T-helper 17 cell (primary cell): Measurements from ENCODE around the gene CTDP1. TPM values are rescaled to one million over a fixed set of nuclear protein-coding genes. Genes with fewer than 3 reads are reported as not detected.

Experiments
- ATAC-seq: fragments of 150-1000 bp; cut with Tn5 transposase; 2 replicates; pipeline ENCODE4 v1.10.0; 2021; ENCODE audit warnings: mild to moderate bottlenecking, moderate library complexity
- DNase-seq, 3 donors: peaks; one replicate each; pipeline versions ENCODE4 v3.0.0 to v3.0.0-alpha.2; 2020 to 2021
- H3K9me3 ChIP-seq: one replicate; pipeline ENCODE4 v1.7.0; 2013; ENCODE audit warnings: low read length, mild to moderate bottlenecking; ENCODE audit not compliant: control insufficient read depth, poor library complexity, severe bottlenecking
- H3K27ac Mint-ChIP-seq: one replicate; pipeline ENCODE4 v1.8.0; 2022; ENCODE audit warnings: mild to moderate bottlenecking, moderate library complexity, mixed read lengths
- H3K27me3 Mint-ChIP-seq: one replicate; pipeline ENCODE4 v1.8.0; 2022; ENCODE audit warnings: mixed read lengths
- H3K36me3 Mint-ChIP-seq: one replicate; pipeline ENCODE4 v1.8.0; 2022; ENCODE audit warnings: low read depth, mixed read lengths
- H3K4me1 Mint-ChIP-seq: one replicate; pipeline ENCODE4 v1.8.0; 2022; ENCODE audit warnings: mild to moderate bottlenecking, mixed read lengths
- H3K4me3 Mint-ChIP-seq: one replicate; pipeline ENCODE4 v1.8.0; 2022; ENCODE audit warnings: mild to moderate bottlenecking, moderate library complexity, mixed read lengths
- total RNA-seq, 4 donors: library from RNA in 2 of 4; stranded (reverse) in 2 of 4; gene quantifications; one replicate each; pipeline ENCODE4 v1.2.3 and lab custom pipeline; 2022 to 2026

The CTDP1 gene
- total RNA-seq (10 to 100 TPM; 61.0 to 65.1 TPM), total RNA-seq (lab: John Stamatoyannopoulos, UW) (88.0 to 92.6 reads per million in 2 donors)

DNA sequence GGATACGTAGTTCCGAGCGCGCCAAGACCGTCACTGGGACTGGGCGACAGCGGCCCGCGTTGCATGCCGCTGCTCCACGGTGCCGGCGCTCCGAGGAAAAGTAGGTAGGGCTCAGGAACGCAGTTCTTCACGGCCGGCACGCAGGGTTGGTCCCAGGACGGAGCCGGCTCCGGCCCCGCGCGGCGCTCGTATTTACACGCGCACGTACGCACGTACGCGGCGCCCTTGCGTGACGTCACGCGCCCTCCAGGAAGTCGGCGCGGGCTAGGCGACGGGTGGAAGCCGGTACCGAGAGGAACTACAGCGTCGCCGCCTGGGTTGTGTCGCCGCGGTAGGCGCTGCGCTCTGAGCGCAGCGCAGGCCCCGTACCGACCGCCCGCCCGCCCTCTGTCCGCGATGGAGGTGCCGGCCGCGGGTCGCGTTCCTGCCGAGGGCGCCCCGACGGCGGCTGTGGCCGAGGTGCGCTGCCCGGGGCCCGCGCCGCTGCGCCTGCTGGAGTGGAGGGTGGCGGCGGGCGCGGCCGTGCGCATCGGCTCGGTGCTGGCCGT is at the start of gene CTDP1:
Gene CTDP1, plus strand, starts transcription at position 252 of the 548 bp plus-strand sequence. Its CDS starts 145 bp downstream, at position 397.
- Mint-ChIP-seq H3K36me3 (no peaks in the 10 kb centered on the region), H3K27ac (peak within 1 kb of the TSS; percentile 95), H3K4me3 (peak within 1 kb of the TSS; percentile 92), H3K27me3 (no peaks in the 10 kb centered on the region), H3K4me1 (peaks cover 35% of the 10 kb centered on the region)
- ATAC-seq (peak; percentile 60), DNase-seq (peak; percentile 83 to 86 (median 83))
- H3K9me3 ChIP-seq, result no peaks in the 10 kb centered on the region

DNA sequence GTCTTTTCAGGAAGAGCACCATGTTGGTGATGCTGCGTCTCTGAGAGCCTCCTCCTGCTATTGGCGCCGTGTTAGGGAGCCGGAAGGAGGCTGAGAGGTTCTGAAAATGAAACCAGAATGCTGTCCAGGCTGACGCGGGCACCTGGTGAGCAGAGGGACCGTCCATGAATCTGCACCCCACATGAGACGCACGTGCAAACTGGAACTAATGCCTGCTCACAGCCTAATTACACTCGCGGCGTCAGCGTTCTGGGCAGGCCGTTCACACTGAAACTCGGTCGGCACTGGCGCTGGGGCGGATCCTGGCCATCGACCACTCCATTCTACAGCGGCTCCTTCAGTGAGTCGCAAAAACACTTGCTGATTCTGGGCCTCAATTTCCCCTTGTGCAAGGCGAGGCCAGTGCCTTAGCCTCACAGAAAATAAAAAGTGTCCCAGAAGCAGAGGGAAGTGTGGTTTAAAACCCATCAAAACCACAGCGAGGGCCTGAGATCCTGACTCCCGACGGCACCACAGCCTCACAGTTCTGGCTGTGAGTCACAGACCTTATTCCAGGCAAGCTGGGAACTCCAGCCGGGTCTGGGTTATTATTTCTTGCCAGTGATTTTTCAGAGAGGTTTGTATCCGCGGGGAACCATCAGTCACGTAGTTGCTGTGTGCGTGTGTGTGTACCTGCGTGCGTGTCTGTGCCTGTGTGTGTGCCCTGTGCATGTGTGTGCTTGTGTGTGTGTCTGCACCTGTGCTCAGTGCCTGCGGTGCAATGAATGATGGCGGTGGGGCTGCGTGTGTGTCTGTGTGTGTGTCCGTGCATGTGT is 49.1 kb upstream of the CTDP1 start:
- H3K4me1 Mint-ChIP-seq, result peaks cover 3% of the 10 kb centered on the region
- H3K4me3 Mint-ChIP-seq, result peak overlapping the region; percentile 2
- no peak overlapping the region for H3K27ac Mint-ChIP-seq
- ATAC-seq (no peak), DNase-seq (no peak)
- H3K27me3 Mint-ChIP-seq, result peaks cover 27% of the 10 kb centered on the region
- H3K9me3 ChIP-seq, result no peaks in the 10 kb centered on the region
- no peaks in the 10 kb centered on the region for H3K36me3 Mint-ChIP-seq

DNA sequence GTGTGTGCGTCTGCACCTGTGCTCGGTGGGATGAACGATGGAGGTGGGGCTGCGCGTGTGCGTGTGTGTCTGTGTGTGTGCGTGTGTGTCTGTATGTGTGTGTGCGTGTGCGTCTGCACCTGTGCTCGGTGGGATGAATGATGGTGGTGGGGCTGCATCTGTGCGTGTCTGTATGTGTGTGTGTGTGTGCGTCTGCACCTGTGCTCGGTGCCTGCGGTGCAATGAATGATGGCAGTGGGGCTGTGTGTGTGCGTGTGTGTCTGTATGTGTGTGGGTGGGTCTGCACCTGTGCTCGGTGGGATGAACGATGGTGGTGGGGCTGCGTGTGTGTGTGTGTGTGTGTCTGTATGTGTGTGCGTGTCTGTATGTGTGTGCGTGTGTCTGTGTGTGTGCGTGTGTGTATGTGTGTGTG is 48.5 kb upstream of the CTDP1 start:
- no peaks in the 10 kb centered on the region for H3K9me3 ChIP-seq
- no peak for DNase-seq
- Mint-ChIP-seq H3K36me3 (no peaks in the 10 kb centered on the region), H3K27ac (peak overlapping the region; percentile 6), H3K4me1 (peaks cover 3% of the 10 kb centered on the region), H3K4me3 (peak overlapping the region; percentile 2), H3K27me3 (peaks cover 22% of the 10 kb centered on the region)
- ATAC-seq, result no peak

GRCh38 chr18:79631761-79632446 is 47.7 kb upstream of the CTDP1 start:
- Mint-ChIP-seq H3K27me3 (peaks cover 16% of the 10 kb centered on the region), H3K36me3 (no peaks in the 10 kb centered on the region), H3K27ac (peak overlapping the region; percentile 6), H3K4me1 (peaks cover 3% of the 10 kb centered on the region), H3K4me3 (no peak overlapping the region)
- no peaks in the 10 kb centered on the region for H3K9me3 ChIP-seq
- DNase-seq (no peak), ATAC-seq (no peak)

DNA sequence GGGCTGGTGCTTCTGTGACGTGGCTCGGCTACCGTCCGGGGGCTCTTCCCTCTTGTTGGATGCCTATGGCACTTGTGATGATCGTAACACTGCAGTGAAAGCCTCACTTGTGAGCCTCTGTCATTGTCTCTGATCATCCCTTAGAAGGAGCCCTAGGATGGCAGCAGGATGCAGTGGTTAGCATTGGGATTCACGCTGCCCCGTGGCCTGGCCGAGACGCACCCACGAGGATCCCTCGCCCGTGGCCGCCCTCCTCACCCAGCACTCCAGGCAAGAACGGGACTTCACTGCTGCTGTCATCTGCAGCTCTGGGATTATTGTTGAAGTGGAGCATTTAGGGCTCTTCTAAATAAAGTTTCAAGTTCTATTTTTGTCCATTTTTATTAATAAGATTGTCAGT is 46.8 kb upstream of the CTDP1 start:
- no peaks in the 10 kb centered on the region for H3K9me3 ChIP-seq
- ATAC-seq (no peak), DNase-seq (no peak)
- H3K4me3 Mint-ChIP-seq, result no peak overlapping the region
- H3K27me3 Mint-ChIP-seq, result peaks cover 11% of the 10 kb centered on the region
- no peak overlapping the region for H3K27ac Mint-ChIP-seq
- no peaks in the 10 kb centered on the region for H3K36me3 Mint-ChIP-seq
- peaks cover 3% of the 10 kb centered on the region for H3K4me1 Mint-ChIP-seq

GRCh38 chr18:79634186-79634585 is 45.4 kb upstream of the CTDP1 start:
- H3K4me1 Mint-ChIP-seq, result peaks cover 3% of the 10 kb centered on the region
- DNase-seq (no peak), ATAC-seq (no peak)
- no peak overlapping the region for H3K4me3 Mint-ChIP-seq
- no peaks in the 10 kb centered on the region for H3K36me3 Mint-ChIP-seq
- H3K9me3 ChIP-seq, result no peaks in the 10 kb centered on the region
- no peak overlapping the region for H3K27ac Mint-ChIP-seq
- peaks cover 5% of the 10 kb centered on the region for H3K27me3 Mint-ChIP-seq

DNA sequence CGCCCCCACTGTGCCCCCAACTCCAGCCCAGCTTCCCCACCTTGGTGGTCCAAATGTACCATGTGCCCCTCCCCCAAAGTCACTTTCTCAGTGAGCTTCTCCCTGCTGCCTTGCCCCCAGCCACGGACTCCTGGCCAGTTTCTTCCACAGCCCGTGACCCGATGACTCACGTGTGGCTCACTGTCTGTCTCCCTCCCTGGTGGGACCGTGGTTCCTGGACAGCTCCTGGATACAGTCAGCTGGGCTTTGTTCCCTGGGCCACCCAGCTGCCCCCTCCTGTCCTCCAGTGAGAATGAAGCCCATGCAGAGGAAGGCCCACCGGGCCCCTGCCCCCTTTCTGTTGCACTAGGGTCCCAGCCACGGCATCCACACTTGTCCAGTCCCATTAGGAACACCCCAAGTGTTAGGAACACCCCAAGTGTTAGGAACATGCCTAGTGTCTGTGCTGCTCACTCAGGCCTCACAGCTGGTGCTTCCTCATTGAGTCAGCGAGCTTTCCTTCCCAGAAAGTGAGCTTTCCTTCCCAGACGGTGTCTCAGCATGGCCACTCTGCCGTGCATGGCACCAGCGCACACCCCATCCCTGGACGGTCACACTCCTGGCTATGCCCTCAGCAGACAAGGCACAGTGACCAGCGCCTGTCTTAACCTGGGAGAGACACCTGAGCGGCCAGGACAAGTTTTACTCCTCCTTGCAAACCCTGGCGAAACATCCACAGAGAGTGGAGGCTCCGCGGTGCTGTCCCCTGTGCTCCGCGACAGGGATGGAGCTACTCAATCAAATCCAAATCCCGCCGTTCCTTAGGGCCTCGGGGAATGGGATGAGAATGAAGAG is 44.8 kb upstream of the CTDP1 start:
- Mint-ChIP-seq H3K4me3 (no peak overlapping the region), H3K27me3 (peaks cover 12% of the 10 kb centered on the region), H3K4me1 (peaks cover 3% of the 10 kb centered on the region), H3K27ac (no peak overlapping the region), H3K36me3 (no peaks in the 10 kb centered on the region)
- DNase-seq (no peak), ATAC-seq (no peak)
- H3K9me3 ChIP-seq, result no peaks in the 10 kb centered on the region

DNA sequence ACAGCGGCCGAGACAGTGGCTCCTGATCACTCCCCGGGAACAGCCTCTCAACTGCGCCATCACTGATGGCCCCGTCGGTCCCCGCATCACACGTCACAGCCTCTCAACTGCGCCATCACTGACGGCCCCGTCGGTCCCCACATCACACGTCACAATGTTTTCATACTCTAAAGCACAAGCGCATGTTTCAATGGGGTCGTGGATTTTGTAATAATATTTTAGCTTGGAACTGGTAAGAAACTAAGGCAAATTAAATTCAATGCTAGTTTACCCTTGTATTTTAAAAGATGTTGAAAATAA is 44.2 kb upstream of the CTDP1 start:
- H3K9me3 ChIP-seq, result no peaks in the 10 kb centered on the region
- Mint-ChIP-seq H3K36me3 (no peaks in the 10 kb centered on the region), H3K4me3 (no peak overlapping the region), H3K27ac (no peak overlapping the region), H3K4me1 (peaks cover 3% of the 10 kb centered on the region), H3K27me3 (peaks cover 15% of the 10 kb centered on the region)
- DNase-seq (no peak), ATAC-seq (no peak)

GRCh38 chr18:79637181-79637920 is 42.3 kb upstream of the CTDP1 start:
- ATAC-seq (no peak), DNase-seq (no peak)
- no peak overlapping the region for H3K27ac Mint-ChIP-seq
- peaks cover 22% of the 10 kb centered on the region for H3K27me3 Mint-ChIP-seq
- no peaks in the 10 kb centered on the region for H3K4me1 Mint-ChIP-seq
- no peaks in the 10 kb centered on the region for H3K36me3 Mint-ChIP-seq
- no peaks in the 10 kb centered on the region for H3K9me3 ChIP-seq
- H3K4me3 Mint-ChIP-seq, result peak overlapping the region; percentile 45

GRCh38 chr18:79637921-79638909 is 41.4 kb upstream of the CTDP1 start:
- Mint-ChIP-seq H3K27ac (no peak overlapping the region), H3K4me3 (no peak overlapping the region), H3K27me3 (peaks cover 22% of the 10 kb centered on the region), H3K4me1 (no peaks in the 10 kb centered on the region), H3K36me3 (no peaks in the 10 kb centered on the region)
- no peak for ATAC-seq
- DNase-seq, result no peak
- H3K9me3 ChIP-seq, result no peaks in the 10 kb centered on the region

DNA sequence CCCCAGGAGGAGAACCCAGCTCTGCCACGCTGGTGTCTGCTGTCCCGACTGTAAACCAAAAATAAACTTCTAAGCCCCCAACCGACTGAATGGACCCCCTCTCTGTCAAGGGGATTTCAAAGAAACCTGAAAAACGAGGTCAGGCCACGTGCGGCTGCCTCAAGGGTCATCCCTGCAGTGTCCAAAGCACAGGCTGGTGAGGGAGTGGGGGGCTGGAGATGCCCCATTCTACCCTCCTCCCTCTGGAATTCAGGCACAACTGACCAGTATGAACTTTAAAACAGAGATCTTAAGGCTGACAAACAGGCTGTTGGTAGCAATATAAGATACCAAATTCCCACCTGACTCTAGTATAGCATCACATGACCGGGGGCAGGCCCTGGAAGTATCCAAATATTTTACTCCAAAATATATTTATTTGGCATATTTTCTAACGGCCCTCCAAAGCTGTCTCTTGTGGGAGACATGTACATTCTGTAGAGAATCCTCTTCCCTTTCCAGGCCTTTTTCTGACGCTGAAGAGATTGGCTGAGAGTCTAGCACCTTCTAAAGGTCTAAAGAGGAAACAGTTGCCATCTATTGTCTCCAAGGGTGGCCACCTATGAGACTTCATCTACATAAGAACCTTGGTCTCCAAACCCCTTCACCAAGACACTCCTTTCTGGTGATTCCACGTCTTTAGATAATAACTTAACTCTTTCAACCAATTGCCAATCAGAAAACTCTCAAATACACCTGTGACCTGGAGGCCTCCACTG is 40.4 kb upstream of the CTDP1 start:
- no peaks in the 10 kb centered on the region for H3K36me3 Mint-ChIP-seq
- no peak overlapping the region for H3K27ac Mint-ChIP-seq
- ATAC-seq, result no peak

More for the DNA sequence above, 40.4 kb upstream of the CTDP1 start:
- H3K9me3 ChIP-seq, result no peaks in the 10 kb centered on the region
- DNase-seq, result no peak
- Mint-ChIP-seq H3K4me1 (no peaks in the 10 kb centered on the region), H3K4me3 (no peak overlapping the region), H3K27me3 (peaks cover 22% of the 10 kb centered on the region)
